GM18909 (cell line): ENCODE measurements around the gene ARHGAP15.

Source experiments
- ATAC-seq: cut with Tn5 transposase; IDR thresholded peaks from one replicate; pipeline ENCODE4 v1.9.1; 2021; ENCODE audit warnings: mild to moderate bottlenecking; ENCODE audit not compliant: unreplicated experiment, poor library complexity

The ARHGAP15 gene

GRCh38 chr2:143726151-143726845 lies 597.1 kb downstream of the ARHGAP15 start:
- ATAC-seq = no peak

DNA sequence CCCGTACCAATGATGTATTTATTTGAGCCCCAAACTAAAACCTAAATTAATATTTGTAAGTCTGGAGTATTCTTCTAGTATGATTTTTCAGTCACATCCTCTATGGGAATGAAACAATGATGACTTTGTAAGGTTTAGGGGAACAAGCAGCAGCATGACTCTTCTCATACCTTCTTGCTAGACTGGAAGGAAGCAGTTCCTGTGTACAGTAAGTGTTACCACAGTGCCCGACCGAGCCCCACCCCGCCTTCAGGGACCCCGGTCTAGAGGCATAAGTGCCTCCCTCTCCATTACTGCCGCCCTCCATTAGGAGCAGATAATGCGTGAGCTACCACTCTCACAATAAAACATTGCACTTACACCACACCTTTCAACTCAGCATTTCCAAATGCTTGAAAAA lies 599.3 kb downstream of the ARHGAP15 start:
- ATAC-seq = no peak

DNA sequence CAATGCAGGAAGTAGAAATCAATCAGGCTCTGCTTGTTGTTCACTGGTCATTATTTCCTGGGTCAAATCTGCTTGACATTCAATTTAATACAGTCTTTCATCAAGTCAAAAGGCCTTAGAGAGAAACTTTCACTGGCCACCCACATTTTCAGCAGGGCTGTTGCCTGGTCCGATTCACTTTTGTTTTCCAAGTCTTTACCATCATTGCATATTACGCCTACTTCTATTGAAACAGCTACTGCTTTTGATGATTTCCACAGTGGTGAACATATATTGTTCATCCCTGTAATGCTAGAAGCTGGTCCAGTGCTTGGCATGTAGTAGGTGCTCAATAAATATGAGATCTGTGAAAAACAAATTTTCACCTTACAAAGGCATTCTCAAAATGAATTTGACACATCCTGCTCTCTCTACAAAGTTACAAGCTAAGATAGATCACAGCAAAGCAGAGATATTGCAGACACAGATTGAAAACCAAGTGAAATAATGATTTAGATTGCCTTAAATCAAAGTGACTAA lies 600.1 kb downstream of the ARHGAP15 start:
- ATAC-seq = no peak

DNA sequence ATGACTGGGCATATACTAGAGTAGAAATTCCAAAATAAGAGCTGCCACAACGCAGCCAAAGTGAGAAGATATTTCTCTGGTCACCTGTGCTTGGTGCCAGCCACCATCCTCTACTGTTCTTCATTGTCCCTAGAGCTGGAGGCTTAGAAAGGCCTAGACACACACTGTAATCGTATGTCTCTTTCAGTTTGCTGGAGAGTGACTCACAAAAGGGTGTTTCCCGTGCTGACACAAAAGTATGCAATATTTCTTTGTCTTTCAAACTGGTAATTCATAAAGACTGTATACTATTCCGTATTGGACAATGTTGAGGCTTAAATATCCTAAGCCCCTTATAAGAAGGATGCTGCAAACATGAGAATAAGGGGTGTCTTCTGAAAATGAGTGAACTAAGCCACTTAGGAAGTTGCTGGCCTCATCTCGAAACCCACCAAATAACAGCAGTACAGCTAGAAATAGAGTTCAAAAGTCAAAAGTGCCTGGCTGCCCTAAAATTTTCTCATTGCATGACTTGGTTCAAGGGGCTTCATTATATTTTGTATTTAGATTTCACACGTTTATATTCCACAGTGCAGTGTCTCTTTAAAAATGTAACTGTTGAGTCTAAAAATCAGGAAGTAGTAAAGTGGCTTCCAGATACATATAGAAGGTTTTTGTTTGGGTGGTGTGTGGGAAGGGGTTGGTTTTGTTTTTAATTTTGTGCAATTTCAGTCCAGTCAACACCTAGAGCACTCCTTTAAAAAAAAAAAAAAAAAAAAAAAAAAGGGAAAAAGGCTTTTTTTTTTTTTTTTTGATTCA lies 601.1 kb downstream of the ARHGAP15 start:
- ATAC-seq = peak; percentile 82

DNA sequence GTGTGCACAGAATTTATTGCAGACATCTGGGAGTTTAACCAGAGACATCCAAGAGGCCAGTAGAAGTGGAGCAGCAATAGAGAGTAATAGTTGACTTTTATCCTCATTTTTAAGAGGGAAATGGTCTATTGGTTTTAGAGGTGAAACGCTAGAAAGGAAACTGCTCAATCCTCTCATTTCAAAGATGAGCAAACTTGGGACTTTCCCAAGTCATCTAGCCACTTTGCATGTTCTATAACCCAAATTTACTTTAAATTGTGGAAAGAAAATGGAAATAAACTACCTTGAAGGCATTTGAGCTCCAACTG lies 601.7 kb downstream of the ARHGAP15 start:
- peak; percentile 43 for ATAC-seq

GRCh38 chr2:143732076-143732475 lies 602.9 kb downstream of the ARHGAP15 start:
- ATAC-seq = no peak

GRCh38 chr2:143732871-143733270 lies 603.7 kb downstream of the ARHGAP15 start:
- no peak for ATAC-seq

GRCh38 chr2:143734507-143734906 lies 605.3 kb downstream of the ARHGAP15 start:
- ATAC-seq = no peak

DNA sequence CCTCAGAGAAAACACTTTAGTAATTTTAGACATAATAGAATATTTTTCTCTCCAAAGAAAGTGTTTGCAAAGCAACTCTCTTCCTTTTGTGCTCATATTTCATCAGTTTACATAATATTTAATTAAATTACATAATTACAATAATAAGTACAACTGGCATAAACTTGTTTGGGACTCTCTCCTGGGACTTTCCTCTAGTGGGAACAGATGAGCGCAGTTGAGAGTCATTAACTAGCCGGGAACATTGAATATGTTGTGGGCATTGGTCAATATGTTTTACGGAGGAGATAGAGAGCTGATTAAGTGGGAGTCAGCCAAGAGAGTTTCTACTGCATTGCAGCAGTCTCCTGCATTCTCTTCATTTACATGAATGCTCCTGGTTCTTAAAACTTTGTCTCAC lies 607.7 kb downstream of the ARHGAP15 start:
- ATAC-seq = no peak

DNA sequence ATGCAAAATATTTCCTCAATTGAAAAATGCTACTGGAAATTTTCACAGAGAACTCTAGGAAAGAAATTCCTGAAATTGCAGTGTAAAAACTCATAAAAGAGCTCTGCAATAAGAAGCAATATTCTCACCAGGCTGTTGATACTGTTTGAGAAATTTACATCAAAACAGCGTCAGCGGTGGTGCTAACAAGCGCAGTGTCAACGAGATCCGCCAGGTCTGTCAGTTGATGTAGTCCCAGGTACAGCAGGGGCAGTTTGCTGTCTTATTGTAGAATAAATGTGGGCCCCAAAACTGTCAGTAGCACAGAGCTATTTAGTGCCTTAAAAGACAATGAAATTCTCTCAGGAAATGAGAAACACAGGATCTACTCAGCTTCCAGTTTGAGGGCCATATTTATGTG lies 611.2 kb downstream of the ARHGAP15 start:
- ATAC-seq = no peak

DNA sequence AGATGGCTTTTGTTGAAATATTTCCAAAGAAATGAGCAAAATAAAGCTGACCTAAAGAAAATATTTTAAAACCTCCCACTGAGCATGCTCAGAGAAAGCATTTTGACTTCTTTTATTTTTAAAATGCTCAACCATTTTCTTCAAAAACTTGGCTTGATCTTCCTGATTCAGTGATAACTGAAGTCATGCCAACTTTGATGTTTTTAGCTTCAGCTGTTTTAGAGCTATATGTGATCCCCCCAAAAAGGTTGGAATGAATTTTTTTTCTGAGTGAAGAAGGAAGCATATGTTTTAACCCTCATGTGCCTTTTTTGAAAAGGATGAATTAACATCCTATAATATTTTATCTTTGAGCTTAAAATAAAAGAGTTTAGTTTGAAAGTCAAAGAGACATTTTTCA lies 612.0 kb downstream of the ARHGAP15 start:
- no peak for ATAC-seq

- ATAC-seq = no peak
Measured at GRCh38 chr2:143742581-143742980, 613.4 kb downstream of the ARHGAP15 start.

GRCh38 chr2:143744114-143744513 lies 614.9 kb downstream of the ARHGAP15 start:
- no peak for ATAC-seq

- ATAC-seq = no peak
Measured at GRCh38 chr2:143745060-143745459, 615.8 kb downstream of the ARHGAP15 start.

- ATAC-seq = no peak
Measured at GRCh38 chr2:143754742-143755141, 625.5 kb downstream of the ARHGAP15 start.

GRCh38 chr2:143758629-143759330 lies 629.6 kb downstream of the ARHGAP15 start:
- ATAC-seq = no peak

DNA sequence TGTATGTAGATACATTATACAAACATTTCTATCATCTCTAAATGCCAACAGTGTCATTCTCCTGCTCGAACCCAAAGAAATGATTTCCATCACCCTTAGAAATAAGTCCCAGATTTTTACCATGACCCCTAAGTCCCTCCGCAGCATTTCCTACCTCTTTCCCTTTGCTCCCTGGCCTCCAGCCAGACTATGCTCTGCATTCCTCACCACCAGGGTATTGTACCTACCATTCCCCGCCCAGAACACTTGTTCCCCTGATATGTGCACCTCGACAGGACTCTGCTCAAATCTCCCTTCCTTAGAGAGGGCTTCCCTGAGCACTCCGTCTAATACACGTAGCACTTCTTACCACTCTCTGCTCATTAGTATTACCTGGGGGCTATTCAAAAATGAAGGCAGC lies 630.2 kb downstream of the ARHGAP15 start:
- ATAC-seq = no peak

GRCh38 chr2:143762176-143762928 lies 633.1 kb downstream of the ARHGAP15 start:
- ATAC-seq = no peak

GRCh38 chr2:143764261-143764660 lies 635.0 kb downstream of the ARHGAP15 start:
- no peak for ATAC-seq

DNA sequence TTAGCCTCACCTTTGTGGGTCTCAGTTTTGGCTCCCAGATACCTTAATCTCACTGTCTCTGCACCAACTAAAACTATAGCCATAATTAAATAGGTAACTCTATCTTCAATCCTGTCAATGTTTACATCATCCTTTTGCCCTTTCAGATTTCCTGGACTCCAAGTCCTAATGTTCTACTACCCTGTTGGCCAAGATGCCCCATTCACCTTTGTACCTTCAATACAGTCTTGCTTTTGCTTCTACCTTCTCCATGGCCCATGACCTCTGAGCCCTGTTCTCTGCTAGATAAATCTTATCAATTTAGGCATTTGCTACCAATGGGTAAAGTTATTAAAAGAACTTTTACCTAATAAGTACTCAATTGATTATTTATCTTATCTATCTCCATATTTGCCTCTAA lies 635.5 kb downstream of the ARHGAP15 start:
- no peak for ATAC-seq
